ENCODE data around the gene DUSP16. TPM values are rescaled to one million over a fixed set of nuclear protein-coding genes. Genes with fewer than 3 reads are reported as not detected.

DUSP16 gene
- total RNA-seq, 1 donor from 2014 or later: 12.9 TPM

- no peak overlapping the region for H3K4me3 Mint-ChIP-seq (ENCODE audit: unreplicated experiment)
- no peaks in the 10 kb centered on the region for H3K36me3 Mint-ChIP-seq (ENCODE audit: low read depth, unreplicated experiment)
- H3K4me1 Mint-ChIP-seq (ENCODE audit: unreplicated experiment): peaks cover 3% of the 10 kb centered on the region
- no peak for DNase-seq (ENCODE audit: low spot score)
- no peaks in the 10 kb centered on the region for H3K9me3 Mint-ChIP-seq (ENCODE audit: unreplicated experiment)
- H3K27me3 Mint-ChIP-seq (ENCODE audit: unreplicated experiment): no peaks in the 10 kb centered on the region
- no peak for TF ChIP-seq CTCF (IDR thresholded peaks at IDR 0.05; ENCODE audit: unreplicated experiment)
- no peak overlapping the region for H3K27ac Mint-ChIP-seq (ENCODE audit: unreplicated experiment)
Measured at GRCh38 chr12:12548713-12549112, 13.9 kb downstream of the DUSP16 start.

GRCh38 chr12:12546314-12546772, 16.3 kb downstream of the DUSP16 start:
- H3K4me1 Mint-ChIP-seq (ENCODE audit: unreplicated experiment): peaks cover 4% of the 10 kb centered on the region
- H3K36me3 Mint-ChIP-seq (ENCODE audit: low read depth, unreplicated experiment): no peaks in the 10 kb centered on the region

GRCh38 chr12:12543959-12544358, 18.7 kb downstream of the DUSP16 start:
- no peak for TF ChIP-seq CTCF (IDR thresholded peaks at IDR 0.05; ENCODE audit: unreplicated experiment)
- Mint-ChIP-seq H3K27me3 (ENCODE audit: unreplicated experiment) (peaks cover 2% of the 10 kb centered on the region), H3K9me3 (ENCODE audit: unreplicated experiment) (no peaks in the 10 kb centered on the region), H3K27ac (ENCODE audit: unreplicated experiment) (no peak overlapping the region), H3K4me1 (ENCODE audit: unreplicated experiment) (peaks cover 10% of the 10 kb centered on the region), H3K36me3 (ENCODE audit: low read depth, unreplicated experiment) (no peaks in the 10 kb centered on the region), H3K4me3 (ENCODE audit: unreplicated experiment) (no peak overlapping the region)
- no peak for DNase-seq (ENCODE audit: low spot score)

More at GRCh38 chr12:12546314-12546772, 16.3 kb downstream of the DUSP16 start:
- no peak for TF ChIP-seq CTCF (IDR thresholded peaks at IDR 0.05; ENCODE audit: unreplicated experiment)
- H3K4me3 Mint-ChIP-seq (ENCODE audit: unreplicated experiment): no peak overlapping the region
- DNase-seq (ENCODE audit: low spot score): no peak
- no peaks in the 10 kb centered on the region for H3K9me3 Mint-ChIP-seq (ENCODE audit: unreplicated experiment)
- no peaks in the 10 kb centered on the region for H3K27me3 Mint-ChIP-seq (ENCODE audit: unreplicated experiment)
- H3K27ac Mint-ChIP-seq (ENCODE audit: unreplicated experiment): no peak overlapping the region

- DNase-seq (ENCODE audit: low spot score): no peak
- Mint-ChIP-seq H3K36me3 (ENCODE audit: low read depth, unreplicated experiment) (no peaks in the 10 kb centered on the region), H3K4me3 (ENCODE audit: unreplicated experiment) (no peak overlapping the region), H3K27me3 (ENCODE audit: unreplicated experiment) (peaks cover 2% of the 10 kb centered on the region), H3K4me1 (ENCODE audit: unreplicated experiment) (peaks cover 10% of the 10 kb centered on the region), H3K27ac (ENCODE audit: unreplicated experiment) (no peak overlapping the region), H3K9me3 (ENCODE audit: unreplicated experiment) (no peaks in the 10 kb centered on the region)
- TF ChIP-seq CTCF (IDR thresholded peaks at IDR 0.05; ENCODE audit: unreplicated experiment): no peak
Measured at GRCh38 chr12:12542964-12543363, 19.7 kb downstream of the DUSP16 start.

GRCh38 chr12:12542286-12542685, 20.4 kb downstream of the DUSP16 start:
- DNase-seq (ENCODE audit: low spot score): no peak
- no peak overlapping the region for H3K27ac Mint-ChIP-seq (ENCODE audit: unreplicated experiment)
- no peak overlapping the region for H3K4me3 Mint-ChIP-seq (ENCODE audit: unreplicated experiment)
- no peak for TF ChIP-seq CTCF (IDR thresholded peaks at IDR 0.05; ENCODE audit: unreplicated experiment)
- H3K4me1 Mint-ChIP-seq (ENCODE audit: unreplicated experiment): peaks cover 10% of the 10 kb centered on the region
- no peaks in the 10 kb centered on the region for H3K9me3 Mint-ChIP-seq (ENCODE audit: unreplicated experiment)
- no peaks in the 10 kb centered on the region for H3K36me3 Mint-ChIP-seq (ENCODE audit: low read depth, unreplicated experiment)
- H3K27me3 Mint-ChIP-seq (ENCODE audit: unreplicated experiment): peaks cover 2% of the 10 kb centered on the region

All from endothelial cell (in vitro differentiated cells).